Fibroblast of peridontal ligament (primary cell): ENCODE data around the gene MED23.

Experiments used
- DNase-seq: peaks from one replicate; pipeline ENCODE4 v3.0.0-alpha.2; 2010; ENCODE audit errors: extremely low read depth

MED23 gene

GRCh38 chr6:131640100-131640499 lies 12.1 kb upstream of the MED23 start:
- no peak for DNase-seq

GRCh38 chr6:131638013-131638412 lies 10.0 kb upstream of the MED23 start:
- no peak for DNase-seq

- peak; percentile 67 for DNase-seq
Measured at GRCh38 chr6:131636880-131637792, 9.1 kb upstream of the MED23 start, which contains the start of gene ENPP3. Gene ENPP3 (plus strand): TSS chr6:131637302. CDS start chr6:131637385, 83 bp downstream.

- no peak for DNase-seq
Measured at GRCh38 chr6:131635384-131636340, 7.6 kb upstream of the MED23 start.

- no peak for DNase-seq
Measured at GRCh38 chr6:131631625-131632289, 3.7 kb upstream of the MED23 start.

GRCh38 chr6:131629651-131630050 lies 1.6 kb upstream of the MED23 start:
- peak; percentile 7 for DNase-seq

- peak; percentile 22 for DNase-seq
Measured at GRCh38 chr6:131628726-131629125, 684 bp upstream of the MED23 start.

GRCh38 chr6:131615275-131615674 lies 12.8 kb downstream of the MED23 start:
- no peak for DNase-seq

GRCh38 chr6:131613296-131613925 lies 14.6 kb downstream of the MED23 start:
- DNase-seq: no peak

- peak; percentile 93 for DNase-seq
Measured at GRCh38 chr6:131602781-131603312, 25.2 kb downstream of the MED23 start.

GRCh38 chr6:131600716-131601115 lies 27.3 kb downstream of the MED23 start:
- DNase-seq: no peak

GRCh38 chr6:131597446-131597845 lies 30.6 kb downstream of the MED23 start:
- peak; percentile 5 for DNase-seq

GRCh38 chr6:131594074-131594473 lies 34.0 kb downstream of the MED23 start:
- no peak for DNase-seq

- no peak for DNase-seq
Measured at GRCh38 chr6:131592935-131593334, 35.1 kb downstream of the MED23 start.

- DNase-seq: no peak
Measured at GRCh38 chr6:131588643-131589042, 39.4 kb downstream of the MED23 start.

- DNase-seq: no peak
Measured at GRCh38 chr6:131587909-131588308, 40.1 kb downstream of the MED23 start.

GRCh38 chr6:131586543-131586942 lies 41.5 kb downstream of the MED23 start:
- peak; percentile 17 for DNase-seq

- no peak for DNase-seq
Measured at GRCh38 chr6:131581523-131581922, 46.5 kb downstream of the MED23 start.

GRCh38 chr6:131575834-131576478 lies 52.1 kb downstream of the MED23 start:
- DNase-seq: no peak

- DNase-seq: no peak
Measured at GRCh38 chr6:131574686-131575085, 53.4 kb downstream of the MED23 start.
